B cell (primary cell): Measurements from ENCODE around the gene ROM1. TPM values are rescaled to one million over a fixed set of nuclear protein-coding genes. Genes with fewer than 3 reads are reported as not detected.

Experiments used
- ATAC-seq: fragments of 200-7000 bp; cut with Tn5 transposase; one replicate; pipeline ENCODE4 v1.10.0; 2021; ENCODE audit warnings: low read depth, mild to moderate bottlenecking, moderate number of reproducible peaks, moderate library complexity
- CTCF ChIA-PET: fragments of 350-600 bp; sonication (Branson Sonifier 250); formaldehyde crosslinking; loops from one replicate; lab custom pipeline; 2021; ENCODE audit warnings: antibody characterized with exemption, inconsistent platforms; lab: Charles Lee
- POLR2A ChIA-PET: fragments of 350-600 bp; sonication (Branson Sonifier 250); formaldehyde crosslinking; loops from one replicate; lab custom pipeline; 2021; ENCODE audit warnings: antibody characterized with exemption; lab: Charles Lee
- DNase-seq: peaks from one replicate; pipeline ENCODE4 v3.0.0; 2013
- H2AFZ ChIP-seq: 2 replicates; pipeline ENCODE4 v1.6.1; 2012; ENCODE audit warnings: mild to moderate bottlenecking, low read depth, low read length; ENCODE audit not compliant: insufficient read depth, poor library complexity, severe bottlenecking
- H3K27ac ChIP-seq, 2 donors: 1 replicate in 1 of 2; 2 replicates in 1 of 2; pipeline ENCODE4 v1.5.1; 2012 to 2013; ENCODE audit warnings: low read length in 2 of 2, mild to moderate bottlenecking in 2 of 2, moderate library complexity in 1 of 2
- H3K27me3 ChIP-seq, 4 experiments: fragments of 200-600 bp in 1 of 4; sonication (generic) in 1 of 4; replicated peaks in 1 of 4; 1 replicate in 2 of 4; 2 replicates in 2 of 4; pipeline versions ENCODE4 v1.6.1 to v1.7.0; 2013 to 2016; ENCODE audit warnings: low read length in 3 of 4, mild to moderate bottlenecking in 2 of 4, mixed read lengths in 1 of 4, moderate library complexity in 1 of 4; ENCODE audit not compliant: insufficient read depth in 4 of 4, control insufficient read depth in 3 of 4; ENCODE audit errors: control extremely low read depth in 1 of 4
- H3K36me3 ChIP-seq, 2 experiments: replicated peaks in 1 of 2; 1 replicate in 1 of 2; 2 replicates in 1 of 2; pipeline versions ENCODE4 v1.6.1 to v1.7.1; 2013; ENCODE audit warnings: low read length in 1 of 2; ENCODE audit not compliant: insufficient read depth in 2 of 2, control insufficient read depth in 1 of 2; ENCODE audit errors: control extremely low read depth in 1 of 2, extremely low read depth in 1 of 2
- H3K4me1 ChIP-seq, 2 donors: fragments of 200-600 bp in 1 of 2; sonication (generic) in 1 of 2; 1 replicate in 1 of 2; 2 replicates in 1 of 2; pipeline versions ENCODE4 v1.5.1 to v1.6.1; 2013 to 2017; ENCODE audit warnings: low read length in 2 of 2; ENCODE audit not compliant: control insufficient read depth in 2 of 2, insufficient read depth in 2 of 2
- H3K4me2 ChIP-seq: replicated peaks from 2 replicates; pipeline ENCODE3; 2012; ENCODE audit warnings: mild to moderate bottlenecking, low read depth, low read length; ENCODE audit not compliant: poor library complexity, severe bottlenecking
- H3K4me3 ChIP-seq, 5 experiments: fragments of 200-600 bp in 1 of 5; sonication (generic) in 1 of 5; 1 replicate in 3 of 5; 2 replicates in 2 of 5; pipeline versions ENCODE4 v1.5.1 to v1.7.0; 2011 to 2016; ENCODE audit warnings: low read length in 4 of 5, mild to moderate bottlenecking in 4 of 5, low read depth in 2 of 5, control low read depth in 1 of 5, moderate library complexity in 1 of 5; ENCODE audit not compliant: insufficient read depth in 1 of 5; ENCODE audit errors: control extremely low read depth in 1 of 5, extremely low read depth in 1 of 5
- H3K79me2 ChIP-seq: fragments of 200-600 bp; sonication (generic); one replicate; pipeline ENCODE4 v1.6.0; 2016; ENCODE audit warnings: low read length; ENCODE audit not compliant: control insufficient read depth, insufficient read depth
- H3K9ac ChIP-seq: fragments of 200-600 bp; sonication (generic); 2 replicates; pipeline ENCODE4 v1.6.1; 2017; ENCODE audit warnings: mild to moderate bottlenecking, low read length, moderate library complexity
- H3K9me3 ChIP-seq, 3 donors: one replicate each; pipeline versions ENCODE4 v1.6.1 to v1.7.1; 2013; ENCODE audit warnings: low read length in 2 of 3; ENCODE audit not compliant: control insufficient read depth in 2 of 3, insufficient read depth in 1 of 3; ENCODE audit errors: control extremely low read depth in 1 of 3
- H4K20me1 ChIP-seq: 2 replicates; pipeline ENCODE4 v1.6.0; 2012; ENCODE audit warnings: mild to moderate bottlenecking, low read length; ENCODE audit not compliant: insufficient read depth, control insufficient read depth, poor library complexity, severe bottlenecking
- H3K27ac Mint-ChIP-seq: one replicate; pipeline ENCODE4 v1.8.0; 2021; ENCODE audit warnings: mixed read lengths
- H3K27me3 Mint-ChIP-seq: one replicate; pipeline ENCODE4 v1.8.0; 2021; ENCODE audit warnings: mixed read lengths
- H3K4me1 Mint-ChIP-seq: one replicate; pipeline ENCODE4 v1.8.0; 2021; ENCODE audit warnings: mixed read lengths
- H3K4me3 Mint-ChIP-seq: one replicate; pipeline ENCODE4 v1.8.0; 2021; ENCODE audit warnings: mixed read lengths
- H3K9me3 Mint-ChIP-seq: one replicate; pipeline ENCODE4 v1.8.0; 2022; ENCODE audit warnings: mixed read lengths; ENCODE audit not compliant: insufficient read depth
- CTCF ChIP-seq: fragments of 200-600 bp; IDR thresholded peaks from one replicate; pipeline ENCODE4 v1.8.0; 2022; ENCODE audit warnings: antibody characterized with exemption, mild to moderate bottlenecking
- EZH2 ChIP-seq: IDR thresholded peaks from 2 replicates; pipeline ENCODE4 v1.6.1; 2012; ENCODE audit warnings: borderline replicate concordance, low read depth, mild to moderate bottlenecking, moderate library complexity, low read length; ENCODE audit not compliant: insufficient read depth, poor library complexity, severe bottlenecking
- WGBS: methylation state at CpG from one replicate; pipeline ENCODE4 v1.1.5; 2013; ENCODE audit warnings: missing lambda C conversion rate; ENCODE audit not compliant: insufficient coverage; 5-methylcytosine and 5-hydroxymethylcytosine counted together
- intact Hi-C: fragments of 100-400 bp; cut with micrococcal nuclease; formaldehyde crosslinking; loops from one replicate; pipeline ENCODE4 v1.10.0; 2022
- polyA plus RNA-seq: library from polyadenylated mRNA; depleted of rRNA; stranded (reverse); fragments of >200 nt; gene quantifications from 2 replicates; pipeline ENCODE4 v1.2.3, GENCODE V29; 2012
- total RNA-seq, 2 donors: library from RNA; stranded (reverse); fragments of 120-200 nt in 1 of 2; gene quantifications; 1 replicate in 1 of 2; 2 replicates in 1 of 2; pipeline versions ENCODE4 v1.2.3 to v1.2.4, GENCODE V29; 2013 to 2022

ROM1 gene
- total and polyA plus RNA-seq, 2 donors (not counting 1 experiment from before 2014, with no cell fraction given), result 1.3 to 2.0 TPM

- CTCF ChIA-PET, result interaction anchor here (1.0 to 2.4 kb wide), 5 partner anchors 8 to 120 kb away, joined by 3 to 47 read pairs (median 4); partner anchors contain the start of genes B3GAT3, TUT1 and UQCC3
- H3K27me3 ChIP-seq, result no peaks in the 10 kb centered on the region
- WGBS, result 76% methylated on average over 2 of the region's 5 CpGs
- DNase-seq, result no peak
- peak overlapping the region; percentile 82 to 97 (median 86) for H3K4me3 ChIP-seq
- POLR2A ChIA-PET, result interaction anchor here (0.6 to 2.3 kb wide), 7 partner anchors 8 to 256 kb away, joined by 3 to 63 read pairs (median 4); partner anchors contain the start of genes EEF1G and TUT1
- Mint-ChIP-seq H3K4me1 (peaks cover 46% of the 10 kb centered on the region), H3K9me3 (no peaks in the 10 kb centered on the region), H3K4me3 (peak overlapping the region; percentile 97), H3K27ac (peak overlapping the region; percentile 96), H3K27me3 (no peaks in the 10 kb centered on the region)
- TF ChIP-seq CTCF (no peak), EZH2 (no peak)
- peak overlapping the region; percentile 95 for H3K9ac ChIP-seq
- peaks cover 24 to 40% of the 10 kb centered on the region in 2 donors for H3K4me1 ChIP-seq
- H3K79me2 ChIP-seq, result peaks cover 21% of the 10 kb centered on the region
- peaks cover 7% of the 10 kb centered on the region for H4K20me1 ChIP-seq
- H2AFZ ChIP-seq, result no peak overlapping the region
- H3K4me2 ChIP-seq, result peak overlapping the region; percentile 94
- intact Hi-C loops, result loop anchor here (1.0 kb wide), 1 partner anchor 9 kb away; the partner anchor contains the start of gene TUT1
- peaks cover 0 to 3% (median 0%) of the 10 kb centered on the region in 3 donors for H3K9me3 ChIP-seq
- no peak for ATAC-seq
- H3K36me3 ChIP-seq, result peaks cover 4 to 49% of the 10 kb centered on the region in 2 experiments
- peak overlapping the region; percentile 64 to 90 for H3K27ac ChIP-seq
These were observed 13.2 kb upstream of the ROM1 start for GRCh38 chr11:62599901-62600300.
